ENCODE data around the gene BLTP3A.

BLTP3A gene

DNA sequence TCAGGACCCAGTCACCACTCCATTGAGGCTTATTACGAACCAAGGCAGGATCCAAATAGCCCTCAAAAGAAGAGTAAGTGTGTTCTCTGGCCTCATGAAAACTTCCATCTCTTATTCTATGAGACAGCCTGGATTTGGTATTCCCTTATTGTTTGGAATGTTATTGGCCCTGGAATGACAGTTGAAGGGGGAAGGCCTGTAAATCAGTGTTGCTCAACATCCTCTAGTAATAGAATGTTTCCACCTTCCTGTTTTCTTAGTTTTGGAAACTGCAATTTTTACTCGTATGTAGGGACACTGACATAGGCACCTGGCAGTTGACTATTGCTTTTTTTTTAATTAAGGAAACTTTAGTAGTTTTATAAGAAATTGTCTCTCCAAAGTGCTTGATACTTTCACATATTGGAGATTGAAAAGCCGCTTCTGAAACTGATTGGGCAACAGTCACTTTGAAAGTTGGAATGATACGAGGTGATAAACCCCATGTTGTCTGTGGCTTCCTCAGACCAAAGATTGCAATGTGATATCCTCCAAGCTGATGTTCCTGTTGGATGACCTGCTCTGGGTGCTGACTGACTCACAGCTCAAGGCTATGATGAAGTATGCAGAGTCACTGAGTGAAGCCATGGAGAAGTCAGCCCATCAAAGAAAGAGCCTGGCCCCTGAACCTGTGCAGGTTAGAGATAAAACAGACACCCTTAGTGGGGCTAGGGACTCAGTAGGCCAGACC lies 43.1 kb downstream of the BLTP3A start:
- Histone ChIP-seq H3K27me3 (ENCODE audit: control insufficient read depth in 3 of 3, insufficient read depth in 3 of 3, low read depth in 1 of 3, low read length in 3 of 3) (no peaks in the 10 kb centered on the region), H2AFZ (ENCODE audit: low read length) (no peak overlapping the region), H3K4me2 (ENCODE audit: insufficient read depth, low read length, poor library complexity, severe bottlenecking) (no peak overlapping the region), H2BK5ac (ENCODE audit: low read length) (no peak overlapping the region), H3K23ac (ENCODE audit: low read depth, low read length, poor library complexity) (no peak overlapping the region), H3K9ac (ENCODE audit: low read depth, low read length, poor library complexity) (no peak overlapping the region), H3K79me1 (ENCODE audit: low read depth, low read length) (no peaks in the 10 kb centered on the region), H4K8ac (ENCODE audit: low read depth, low read length) (no peak overlapping the region), H3K14ac (ENCODE audit: low read length) (no peak overlapping the region), H2BK120ac (ENCODE audit: low read depth, low read length) (no peak overlapping the region), H2BK12ac (ENCODE audit: low read length) (no peak overlapping the region), H3K9me3 (replicated peaks in 1 of 2; ENCODE audit: control insufficient read depth in 2 of 2, insufficient read depth in 1 of 2, low read depth in 1 of 2, low read length in 2 of 2) (no peaks in the 10 kb centered on the region), H3K18ac (ENCODE audit: low read length) (no peak overlapping the region), H2BK15ac (ENCODE audit: low read length) (no peak overlapping the region), H4K91ac (ENCODE audit: low read depth, low read length, poor library complexity) (no peak overlapping the region), H2AK5ac (ENCODE audit: low read depth, low read length) (no peak overlapping the region), H3K36me3 (replicated peaks in 1 of 2; ENCODE audit: control insufficient read depth in 2 of 2, insufficient read depth in 2 of 2, low read length in 2 of 2) (peaks cover 10 to 86% of the 10 kb centered on the region in 2 donors), H3K4ac (ENCODE audit: low read length) (no peak overlapping the region), H3K4me3 (ENCODE audit: low read length in 2 of 2) (no peak overlapping the region), H3K27ac (replicated peaks; ENCODE audit: low read length) (no peak overlapping the region), H3K4me1 (ENCODE audit: control insufficient read depth in 2 of 2, insufficient read depth in 1 of 2, low read depth in 1 of 2, low read length in 2 of 2) (no peaks in the 10 kb centered on the region)
- no peak for DNase-seq (ENCODE audit: low spot score)
- no CpG with 5 or more reads among the region's 4 CpGs for WGBS, 2 donors (ENCODE audit: extremely low coverage in 2 of 2, insufficient read length in 2 of 2, insufficient replicate concordance in 1 of 2)

DNA sequence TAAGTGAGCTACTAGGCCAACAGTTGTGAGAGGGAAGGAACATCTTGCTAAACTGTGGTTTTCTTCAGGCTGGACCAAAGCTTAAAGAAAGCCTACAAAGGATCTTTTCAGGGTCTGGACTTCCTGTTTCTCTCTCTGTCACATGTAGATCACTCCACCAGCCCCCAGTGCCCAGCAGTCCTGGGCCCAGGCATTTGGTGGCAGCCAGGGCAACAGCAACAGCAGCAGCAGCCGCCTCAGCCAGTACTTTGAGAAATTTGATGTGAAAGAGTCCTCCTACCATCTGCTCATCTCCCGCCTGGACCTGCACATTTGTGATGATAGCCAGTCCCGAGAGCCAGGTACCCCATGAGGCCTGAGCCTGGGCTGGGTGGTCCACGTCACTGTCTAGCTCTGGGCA lies 44.1 kb downstream of the BLTP3A start:
- WGBS, 2 donors (ENCODE audit: extremely low coverage in 2 of 2, insufficient read length in 2 of 2, insufficient replicate concordance in 1 of 2) = no CpG with 5 or more reads among the region's 4 CpGs
- no peak for DNase-seq (ENCODE audit: low spot score)
- Histone ChIP-seq H3K27me3 (ENCODE audit: control insufficient read depth in 3 of 3, insufficient read depth in 3 of 3, low read depth in 1 of 3, low read length in 3 of 3) (no peaks in the 10 kb centered on the region), H3K79me1 (ENCODE audit: low read depth, low read length) (no peaks in the 10 kb centered on the region), H3K18ac (ENCODE audit: low read length) (no peak overlapping the region), H3K4me2 (ENCODE audit: insufficient read depth, low read length, poor library complexity, severe bottlenecking) (no peak overlapping the region), H3K4ac (ENCODE audit: low read length) (peak overlapping the region; percentile 10), H2BK15ac (ENCODE audit: low read length) (no peak overlapping the region), H3K9ac (ENCODE audit: low read depth, low read length, poor library complexity) (peak overlapping the region; percentile 63), H3K4me1 (ENCODE audit: control insufficient read depth in 2 of 2, insufficient read depth in 1 of 2, low read depth in 1 of 2, low read length in 2 of 2) (no peaks in the 10 kb centered on the region), H3K27ac (replicated peaks; ENCODE audit: low read length) (no peak overlapping the region), H4K91ac (ENCODE audit: low read depth, low read length, poor library complexity) (no peak overlapping the region), H2BK120ac (ENCODE audit: low read depth, low read length) (no peak overlapping the region), H3K36me3 (replicated peaks in 1 of 2; ENCODE audit: control insufficient read depth in 2 of 2, insufficient read depth in 2 of 2, low read length in 2 of 2) (peaks cover 10 to 79% of the 10 kb centered on the region in 2 donors), H2AFZ (ENCODE audit: low read length) (no peak overlapping the region), H2AK5ac (ENCODE audit: low read depth, low read length) (no peak overlapping the region), H2BK12ac (ENCODE audit: low read length) (no peak overlapping the region), H4K8ac (ENCODE audit: low read depth, low read length) (no peak overlapping the region), H2BK5ac (ENCODE audit: low read length) (no peak overlapping the region), H3K14ac (ENCODE audit: low read length) (no peak overlapping the region), H3K9me3 (replicated peaks in 1 of 2; ENCODE audit: control insufficient read depth in 2 of 2, insufficient read depth in 1 of 2, low read depth in 1 of 2, low read length in 2 of 2) (no peaks in the 10 kb centered on the region), H3K23ac (ENCODE audit: low read depth, low read length, poor library complexity) (no peak overlapping the region), H3K4me3 (ENCODE audit: low read length in 2 of 2) (no peak overlapping the region)

DNA sequence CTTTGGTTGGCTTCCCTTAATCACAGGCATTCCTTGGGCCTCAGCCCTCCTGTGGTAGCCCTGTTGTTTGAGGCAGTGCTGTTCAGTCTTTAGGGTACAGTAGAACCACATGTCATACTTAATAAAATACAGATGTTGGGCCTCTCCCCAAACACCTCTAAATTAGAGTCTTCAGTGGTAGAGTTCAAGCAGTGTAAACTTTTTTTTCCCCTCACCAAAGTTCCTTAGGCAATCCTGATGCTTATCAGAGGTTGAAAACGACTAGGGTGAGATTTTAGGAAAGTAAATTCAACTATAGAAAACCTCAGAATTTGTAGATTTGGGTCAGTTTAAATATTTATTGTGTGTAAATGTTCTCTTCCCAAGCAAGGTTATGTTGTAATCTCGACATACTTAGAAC lies 44.6 kb downstream of the BLTP3A start:
- Histone ChIP-seq H2BK12ac (ENCODE audit: low read length) (no peak overlapping the region), H3K4me1 (ENCODE audit: control insufficient read depth in 2 of 2, insufficient read depth in 1 of 2, low read depth in 1 of 2, low read length in 2 of 2) (no peaks in the 10 kb centered on the region), H3K4ac (ENCODE audit: low read length) (peak overlapping the region; percentile 10), H2AK5ac (ENCODE audit: low read depth, low read length) (no peak overlapping the region), H3K18ac (ENCODE audit: low read length) (no peak overlapping the region), H3K27me3 (ENCODE audit: control insufficient read depth in 3 of 3, insufficient read depth in 3 of 3, low read depth in 1 of 3, low read length in 3 of 3) (no peaks in the 10 kb centered on the region), H2BK120ac (ENCODE audit: low read depth, low read length) (no peak overlapping the region), H3K4me3 (ENCODE audit: low read length in 2 of 2) (no peak overlapping the region), H3K79me1 (ENCODE audit: low read depth, low read length) (no peaks in the 10 kb centered on the region), H2BK15ac (ENCODE audit: low read length) (no peak overlapping the region), H3K27ac (replicated peaks; ENCODE audit: low read length) (no peak overlapping the region), H4K8ac (ENCODE audit: low read depth, low read length) (no peak overlapping the region), H2BK5ac (ENCODE audit: low read length) (no peak overlapping the region), H2AFZ (ENCODE audit: low read length) (no peak overlapping the region), H3K4me2 (ENCODE audit: insufficient read depth, low read length, poor library complexity, severe bottlenecking) (no peak overlapping the region), H3K36me3 (replicated peaks in 1 of 2; ENCODE audit: control insufficient read depth in 2 of 2, insufficient read depth in 2 of 2, low read length in 2 of 2) (peaks cover 11 to 78% of the 10 kb centered on the region in 2 donors), H3K9me3 (replicated peaks in 1 of 2; ENCODE audit: control insufficient read depth in 2 of 2, insufficient read depth in 1 of 2, low read depth in 1 of 2, low read length in 2 of 2) (no peaks in the 10 kb centered on the region), H4K91ac (ENCODE audit: low read depth, low read length, poor library complexity) (no peak overlapping the region), H3K14ac (ENCODE audit: low read length) (no peak overlapping the region), H3K23ac (ENCODE audit: low read depth, low read length, poor library complexity) (no peak overlapping the region), H3K9ac (ENCODE audit: low read depth, low read length, poor library complexity) (peak overlapping the region; percentile 63)
- no peak for DNase-seq (ENCODE audit: low spot score)
- no CpG with 5 or more reads among the region's 2 CpGs for WGBS, 2 donors (ENCODE audit: extremely low coverage in 2 of 2, insufficient read length in 2 of 2, insufficient replicate concordance in 1 of 2)

DNA sequence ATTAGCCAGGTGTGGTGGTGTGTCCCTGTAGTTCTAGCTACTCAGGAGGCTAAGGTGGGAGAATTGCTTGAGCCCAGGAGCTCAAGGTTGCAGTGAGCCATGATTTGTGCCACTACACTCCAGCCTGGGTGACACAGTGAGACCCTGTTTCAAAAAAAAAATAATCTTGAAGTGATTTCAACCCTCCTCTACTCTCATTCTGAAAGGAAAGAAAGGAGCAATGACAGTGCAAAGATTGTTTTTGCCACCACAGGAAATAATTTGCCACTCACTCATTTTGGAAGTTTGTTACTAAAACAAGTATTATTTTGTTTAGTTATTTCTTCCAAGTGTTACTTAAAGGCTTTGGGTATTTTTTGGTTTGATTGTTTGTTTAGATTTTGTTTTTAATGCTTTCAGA lies 45.6 kb downstream of the BLTP3A start:
- Histone ChIP-seq H3K27ac (replicated peaks; ENCODE audit: low read length) (no peak overlapping the region), H3K9me3 (replicated peaks in 1 of 2; ENCODE audit: control insufficient read depth in 2 of 2, insufficient read depth in 1 of 2, low read depth in 1 of 2, low read length in 2 of 2) (no peaks in the 10 kb centered on the region), H3K9ac (ENCODE audit: low read depth, low read length, poor library complexity) (no peak overlapping the region), H2AFZ (ENCODE audit: low read length) (no peak overlapping the region), H3K36me3 (replicated peaks in 1 of 2; ENCODE audit: control insufficient read depth in 2 of 2, insufficient read depth in 2 of 2, low read length in 2 of 2) (peaks cover 12 to 76% of the 10 kb centered on the region in 2 donors), H3K79me1 (ENCODE audit: low read depth, low read length) (no peaks in the 10 kb centered on the region), H2BK15ac (ENCODE audit: low read length) (no peak overlapping the region), H3K4me2 (ENCODE audit: insufficient read depth, low read length, poor library complexity, severe bottlenecking) (no peak overlapping the region), H3K18ac (ENCODE audit: low read length) (no peak overlapping the region), H3K4me3 (ENCODE audit: low read length in 2 of 2) (no peak overlapping the region), H2BK12ac (ENCODE audit: low read length) (no peak overlapping the region), H2AK5ac (ENCODE audit: low read depth, low read length) (no peak overlapping the region), H3K23ac (ENCODE audit: low read depth, low read length, poor library complexity) (no peak overlapping the region), H2BK5ac (ENCODE audit: low read length) (no peak overlapping the region), H3K4me1 (ENCODE audit: control insufficient read depth in 2 of 2, insufficient read depth in 1 of 2, low read depth in 1 of 2, low read length in 2 of 2) (no peaks in the 10 kb centered on the region), H4K91ac (ENCODE audit: low read depth, low read length, poor library complexity) (no peak overlapping the region), H3K27me3 (ENCODE audit: control insufficient read depth in 3 of 3, insufficient read depth in 3 of 3, low read depth in 1 of 3, low read length in 3 of 3) (no peaks in the 10 kb centered on the region), H4K8ac (ENCODE audit: low read depth, low read length) (no peak overlapping the region), H3K14ac (ENCODE audit: low read length) (no peak overlapping the region), H3K4ac (ENCODE audit: low read length) (no peak overlapping the region), H2BK120ac (ENCODE audit: low read depth, low read length) (no peak overlapping the region)
- no peak for DNase-seq (ENCODE audit: low spot score)
